Tibial artery (tissue), 4 donors: ENCODE data around the gene MINK1.
"Not testable (repeated sequence)": the region's sequence is repeated elsewhere in the genome, so short reads cannot be mapped to it uniquely, and the experiment has no call there.

ENCODE experiments used
- DNase-seq, 2 donors: peaks; one replicate each; pipeline ENCODE4 v3.0.0-alpha.2; 2019
- H3K27ac ChIP-seq, 2 donors: fragments of 200-600 bp; sonication (generic) in 1 of 2; 1 replicate in 1 of 2; 2 replicates in 1 of 2; pipeline ENCODE4 v1.5.1; 2018 to 2019; ENCODE audit warnings: mild to moderate bottlenecking in 1 of 2
- H3K27me3 ChIP-seq, 2 donors: fragments of 200-600 bp; sonication (generic) in 1 of 2; one replicate each; pipeline versions ENCODE4 v1.5.1 to v1.6.0; 2016 to 2019
- H3K36me3 ChIP-seq, 3 donors: fragments of 200-600 bp; sonication (generic) in 2 of 3; one replicate each; pipeline ENCODE4 v1.5.1; 2016 to 2019; ENCODE audit warnings: mild to moderate bottlenecking in 2 of 3
- H3K4me1 ChIP-seq, 4 donors: fragments of 200-600 bp; sonication (generic) in 2 of 4; 1 replicate in 3 of 4; 2 replicates in 1 of 4; pipeline ENCODE4 v1.5.1; 2016 to 2019
- H3K4me3 ChIP-seq, 2 donors: fragments of 200-600 bp; sonication (generic) in 1 of 2; 1 replicate in 1 of 2; 2 replicates in 1 of 2; pipeline ENCODE4 v1.5.1; 2018 to 2019; ENCODE audit warnings: mild to moderate bottlenecking in 2 of 2
- H3K9me3 ChIP-seq, 3 donors: fragments of 200-600 bp; sonication (generic) in 1 of 3; one replicate each; pipeline ENCODE4 v1.5.1; 2016 to 2019
- CTCF ChIP-seq, 2 experiments: fragments of 200-600 bp in 1 of 2; fragments of 450-650 bp in 1 of 2; IDR thresholded peaks; one replicate each; pipeline ENCODE4 v1.5.1; 2017 to 2019; ENCODE audit warnings: antibody characterized with exemption in 2 of 2, mild to moderate bottlenecking in 1 of 2, moderate library complexity in 1 of 2
- intact Hi-C: fragments of 100-400 bp; cut with DNase I; formaldehyde crosslinking; loops from one replicate; pipeline ENCODE4 v1.15.0; 2023; ENCODE audit warnings: low total_unique reads

MINK1 gene

GRCh38 chr17:4861052-4861451, 27.9 kb downstream of the MINK1 start:
- Histone ChIP-seq H3K36me3 (peaks cover 0 to 12% (median 4%) of the 10 kb centered on the region in 3 donors), H3K9me3 (no peaks in the 10 kb centered on the region), H3K4me1 (peaks cover 0 to 28% (median 10%) of the 10 kb centered on the region in 4 donors), H3K4me3 (no peak overlapping the region), H3K27me3 (no peaks in the 10 kb centered on the region), H3K27ac (no peak overlapping the region)
- intact Hi-C loops, result no loop called here
- no peak for TF ChIP-seq CTCF (IDR thresholded peaks at IDR 0.05)
- no peak for DNase-seq

GRCh38 chr17:4862720-4863119, 29.6 kb downstream of the MINK1 start:
- Histone ChIP-seq H3K9me3 (no peaks in the 10 kb centered on the region), H3K27ac (no peak overlapping the region), H3K4me1 (peaks cover 0 to 20% (median 8%) of the 10 kb centered on the region in 4 donors), H3K36me3 (peaks cover 0 to 12% (median 4%) of the 10 kb centered on the region in 3 donors), H3K27me3 (no peaks in the 10 kb centered on the region), H3K4me3 (no peak overlapping the region)
- no peak for DNase-seq
- TF ChIP-seq CTCF (IDR thresholded peaks at IDR 0.05), result no peak
- intact Hi-C loops, result no loop called here

- no peaks in the 10 kb centered on the region for H3K9me3 ChIP-seq
- DNase-seq, result no peak
- intact Hi-C loops, result no loop called here
Observed at GRCh38 chr17:4863321-4863720, 30.2 kb downstream of the MINK1 start.

GRCh38 chr17:4867535-4867934, 34.4 kb downstream of the MINK1 start:
- H3K27ac ChIP-seq, DNase-seq, H3K27me3 ChIP-seq, H3K9me3 ChIP-seq, H3K36me3 ChIP-seq, H3K4me1 ChIP-seq, H3K4me3 ChIP-seq, intact Hi-C loops: not testable (repeated sequence)

More at GRCh38 chr17:4863321-4863720, 30.2 kb downstream of the MINK1 start:
- H3K27ac ChIP-seq, result no peak overlapping the region
- TF ChIP-seq CTCF (IDR thresholded peaks at IDR 0.05), result no peak
- no peaks in the 10 kb centered on the region for H3K27me3 ChIP-seq
- H3K36me3 ChIP-seq, result peaks cover 0 to 12% (median 4%) of the 10 kb centered on the region in 3 donors
- H3K4me3 ChIP-seq, result no peak overlapping the region
- peaks cover 0 to 14% (median 6%) of the 10 kb centered on the region in 4 donors for H3K4me1 ChIP-seq

GRCh38 chr17:4869058-4869998, 36.2 kb downstream of the MINK1 start:
- intact Hi-C loops, H3K36me3 ChIP-seq, H3K27me3 ChIP-seq, DNase-seq, H3K4me1 ChIP-seq, H3K27ac ChIP-seq, H3K4me3 ChIP-seq, H3K9me3 ChIP-seq: not testable (repeated sequence)

- no peak for TF ChIP-seq CTCF (IDR thresholded peaks at IDR 0.05)
- H3K4me1 ChIP-seq, result no peaks in the 10 kb centered on the region
- H3K27me3 ChIP-seq, result no peaks in the 10 kb centered on the region
- peaks cover 0 to 12% (median 3%) of the 10 kb centered on the region in 3 donors for H3K36me3 ChIP-seq
- no peak overlapping the region for H3K4me3 ChIP-seq
- H3K9me3 ChIP-seq, result no peaks in the 10 kb centered on the region
- intact Hi-C loops, result no loop called here
- no peak for DNase-seq
- H3K27ac ChIP-seq, result no peak overlapping the region
Observed at GRCh38 chr17:4870855-4871254, 37.7 kb downstream of the MINK1 start.
